Left renal pelvis (tissue), 4 donors: ENCODE results near the gene CEBPB. TPM values are rescaled to one million over a fixed set of nuclear protein-coding genes. Genes with fewer than 3 reads are reported as not detected.
"Not testable (repeated sequence)": the region's sequence is repeated elsewhere in the genome, so short reads cannot be mapped to it uniquely, and the experiment has no call there.

Experiments
- DNase-seq, 4 donors: peaks; one replicate each; pipeline ENCODE4 v3.0.0-alpha.2; 2013; ENCODE audit warnings: low read depth in 4 of 4, low spot score in 3 of 4
- polyA plus RNA-seq, 4 donors: library from polyadenylated mRNA; unstranded; fragments of 120-200 nt; gene quantifications; one replicate each; pipeline ENCODE4 v1.2.1, GENCODE V29; 2013; ENCODE audit not compliant: insufficient read length in 4 of 4

Gene CEBPB
- polyA plus RNA-seq, 4 donors, result 3.2 to 14.3 (median 5.4) TPM

GRCh38 chr20:50165684-50166554 is 24.7 kb upstream of the CEBPB start:
- DNase-seq, result peak; percentile 91 to 96 (median 94)

- DNase-seq, result no peak
These were observed 21.3 kb upstream of the CEBPB start for GRCh38 chr20:50169329-50169823.

- no peak for DNase-seq
These were observed 19.9 kb upstream of the CEBPB start for GRCh38 chr20:50170549-50171220.

GRCh38 chr20:50172347-50173013 is 18.1 kb upstream of the CEBPB start:
- no peak for DNase-seq

GRCh38 chr20:50174456-50174855 is 16.2 kb upstream of the CEBPB start:
- DNase-seq, result no peak

- no peak for DNase-seq
These were observed 14.4 kb upstream of the CEBPB start for GRCh38 chr20:50175938-50176933.

- DNase-seq, result not testable (repeated sequence)
These were observed 12.0 kb upstream of the CEBPB start for GRCh38 chr20:50178672-50179071.

GRCh38 chr20:50181344-50181743 is 9.3 kb upstream of the CEBPB start:
- no peak for DNase-seq

GRCh38 chr20:50182346-50182745 is 8.3 kb upstream of the CEBPB start:
- no peak for DNase-seq

- no peak for DNase-seq
These were observed 5.2 kb upstream of the CEBPB start for GRCh38 chr20:50185426-50185825.

- DNase-seq, result peak in 2 of 4 donors; percentile 58 to 68
These were observed 4.3 kb upstream of the CEBPB start for GRCh38 chr20:50186151-50186885.

- DNase-seq, result no peak
These were observed 3.6 kb upstream of the CEBPB start for GRCh38 chr20:50186987-50187402.

GRCh38 chr20:50187403-50188051 is 3.1 kb upstream of the CEBPB start:
- DNase-seq, result no peak

GRCh38 chr20:50188287-50188688 is 2.3 kb upstream of the CEBPB start:
- no peak for DNase-seq

GRCh38 chr20:50188879-50189680 is 1.6 kb upstream of the CEBPB start:
- DNase-seq, result no peak

- DNase-seq, result no peak
These were observed 864 bp upstream of the CEBPB start for GRCh38 chr20:50189681-50190250.

GRCh38 chr20:50191065-50191543 is 474 bp downstream of the CEBPB start:
- DNase-seq, result no peak
